GM19035 (cell line): ENCODE results near the gene CISH.

Experiments
- ATAC-seq: cut with Tn5 transposase; IDR thresholded peaks from one replicate; pipeline ENCODE4 v1.9.1; 2021; ENCODE audit not compliant: unreplicated experiment

CISH gene

DNA sequence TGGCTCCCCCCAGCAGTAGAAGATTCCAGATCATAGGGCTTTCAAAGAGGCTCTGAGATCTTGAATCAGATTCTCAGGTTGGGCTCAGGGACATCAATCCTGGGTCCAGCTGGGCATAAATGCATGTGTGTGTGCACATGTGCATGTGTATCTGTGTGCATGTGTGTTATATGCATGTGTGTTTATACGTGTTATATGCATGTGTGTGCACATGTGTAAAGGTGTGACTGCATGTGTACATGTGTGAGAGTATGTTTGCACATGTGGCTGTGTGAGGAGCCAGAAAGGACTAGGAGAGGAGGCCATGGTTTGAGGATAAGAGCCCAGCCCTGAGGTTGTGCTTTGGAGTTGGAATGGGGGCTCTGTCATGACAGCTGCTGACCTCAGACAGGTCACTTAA, 3.6 kb upstream of the CISH start:
- ATAC-seq, result no peak

DNA sequence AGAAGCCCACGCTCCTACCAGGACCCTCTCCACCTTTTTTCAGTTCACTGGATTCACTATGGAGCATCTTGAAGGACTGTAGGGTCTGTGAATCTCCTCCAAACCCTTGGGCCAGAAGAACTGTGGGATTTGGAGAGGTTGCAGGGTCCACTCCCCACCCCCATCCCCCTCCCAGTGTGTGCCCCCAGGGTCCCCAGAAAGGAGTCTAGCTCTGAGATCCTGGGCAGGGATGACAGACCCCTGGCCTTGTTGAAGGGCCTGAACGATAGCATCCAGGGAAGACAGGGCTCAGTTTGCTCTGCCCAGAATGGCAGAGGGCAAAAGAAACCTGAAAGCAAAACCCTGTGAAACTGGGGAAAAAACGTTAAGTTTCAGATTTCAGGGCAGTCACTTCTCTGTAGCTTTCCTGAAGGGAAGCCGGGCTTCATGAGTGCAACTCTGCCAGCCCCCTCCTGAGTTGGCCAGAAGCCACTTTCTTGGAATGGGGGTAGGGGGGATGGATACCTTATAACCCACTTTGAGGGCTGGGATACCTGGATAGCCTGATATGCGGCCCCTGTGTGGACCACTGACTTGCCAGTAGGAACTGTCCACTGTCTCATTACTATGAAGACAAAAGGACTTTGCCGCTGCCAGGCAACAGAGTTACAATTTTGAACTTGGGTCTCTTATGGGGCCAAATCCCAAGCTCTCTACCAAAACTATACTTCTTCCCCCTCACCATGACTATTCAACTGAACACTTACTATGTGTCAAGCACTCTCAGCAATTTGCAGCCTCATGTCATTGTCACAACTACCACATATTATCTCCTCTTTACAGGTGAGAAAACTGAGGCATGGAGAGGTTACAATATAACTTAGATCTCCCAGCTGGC, 1.6 kb upstream of the CISH start:
- no peak for ATAC-seq

DNA sequence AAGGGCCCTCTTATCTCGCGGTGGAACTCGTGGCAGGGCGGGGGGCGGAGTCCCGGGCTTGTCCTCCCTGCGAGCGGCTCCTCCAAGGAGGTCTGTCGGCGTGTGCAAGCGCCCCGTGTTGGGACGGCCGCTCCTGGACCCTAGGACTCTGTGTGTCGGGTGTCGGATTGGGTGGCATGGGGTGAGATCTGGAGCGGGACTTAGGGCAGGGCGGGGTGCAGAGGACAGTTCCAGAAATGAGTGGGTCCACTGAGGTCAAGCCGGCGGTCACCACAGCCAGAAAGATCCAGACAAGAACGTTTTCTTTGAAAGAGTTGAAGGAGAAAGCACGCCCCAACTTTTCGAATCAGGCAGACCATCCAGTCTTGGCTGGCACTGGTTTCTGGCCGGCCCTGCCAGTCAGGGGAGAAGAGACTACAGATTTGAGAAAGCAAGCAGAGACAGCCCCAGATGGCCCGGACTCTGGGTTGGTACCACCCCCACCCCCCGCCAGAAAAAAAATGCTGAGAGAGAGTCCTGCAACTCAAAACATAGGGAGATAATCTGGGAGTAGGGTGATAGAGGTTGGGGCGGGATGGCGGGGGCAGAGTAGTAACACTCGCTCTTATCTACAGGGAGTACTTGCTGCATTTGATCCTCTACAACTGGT, 784 bp upstream of the CISH start:
- ATAC-seq, result no peak

DNA sequence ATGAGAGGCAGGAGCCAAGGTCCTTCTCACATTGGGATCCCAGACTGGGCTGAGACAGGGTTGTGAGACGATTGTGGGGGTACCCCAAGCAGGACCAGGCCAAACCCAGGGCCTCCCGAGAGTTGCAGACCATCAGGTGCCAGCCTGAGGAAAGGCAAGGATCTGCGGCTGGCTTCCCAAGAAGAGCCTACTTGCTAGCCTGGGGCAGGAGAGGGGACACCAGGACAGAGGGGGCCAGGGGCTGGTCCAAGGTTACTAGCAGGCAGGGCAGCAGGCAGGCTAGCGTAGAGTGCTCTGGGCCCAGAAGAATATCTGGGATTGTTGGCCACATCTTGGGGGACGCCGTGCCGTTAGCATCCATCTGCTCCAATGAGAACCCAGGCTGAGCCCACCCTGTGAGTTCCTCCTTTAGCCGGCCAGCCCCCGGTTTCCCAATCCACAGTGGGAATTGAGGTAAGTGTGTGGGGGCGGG, 546 bp downstream of the CISH start:
- ATAC-seq, result no peak

DNA sequence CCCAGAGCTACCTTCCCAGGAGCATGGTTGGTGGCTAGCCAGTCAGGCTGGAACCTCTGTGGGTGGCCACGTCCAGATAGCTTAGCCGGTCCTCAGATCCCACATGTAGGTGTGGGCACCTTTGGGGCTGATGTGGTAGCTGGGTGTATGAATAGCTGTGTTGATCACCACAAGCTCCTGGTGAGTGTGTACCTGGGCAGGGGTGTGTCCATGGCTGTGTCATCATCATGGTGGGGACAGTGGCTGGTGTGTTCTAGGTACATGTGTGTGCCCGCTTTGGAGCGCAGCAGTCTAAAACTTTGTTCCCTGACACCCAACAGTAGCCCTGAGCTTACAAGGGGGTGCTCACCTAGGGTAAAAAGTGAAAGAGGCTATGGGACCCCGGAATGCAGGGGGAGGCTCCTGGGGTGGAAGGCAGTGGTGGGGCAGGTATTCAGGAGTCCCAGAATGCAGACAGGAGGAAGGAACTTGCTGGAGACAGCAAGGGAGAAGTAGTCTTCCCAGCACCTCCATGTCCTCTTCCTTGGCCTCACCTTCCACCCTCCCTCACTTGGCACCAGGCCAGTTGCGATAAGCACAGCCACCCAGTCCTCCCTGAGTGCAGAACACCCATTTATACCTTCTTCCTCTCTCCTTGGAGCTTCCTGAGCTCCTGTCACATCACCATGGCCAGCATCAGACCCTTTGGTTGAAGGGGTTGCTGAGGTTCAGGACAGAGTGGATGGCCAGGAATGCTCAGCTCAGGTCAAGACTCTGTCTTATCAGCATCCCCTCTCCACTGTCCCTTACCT, 1.2 kb downstream of the CISH start:
- no peak for ATAC-seq

DNA sequence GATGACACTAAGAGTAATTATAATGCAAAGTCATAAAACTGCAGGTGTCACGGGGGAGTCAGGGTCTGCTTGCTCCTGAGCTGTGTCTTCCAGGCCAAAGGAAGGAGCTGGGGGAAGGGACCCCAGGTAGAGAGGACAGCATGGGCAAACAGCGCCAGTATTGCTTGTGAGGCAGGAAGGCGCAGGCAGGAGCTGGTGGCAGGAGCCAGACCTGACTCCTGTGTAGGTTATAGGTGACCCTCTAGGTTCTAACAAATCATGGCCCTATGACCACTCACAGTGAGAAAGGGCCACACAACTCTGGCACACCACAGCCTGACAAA, 1.9 kb downstream of the CISH start:
- no peak for ATAC-seq

DNA sequence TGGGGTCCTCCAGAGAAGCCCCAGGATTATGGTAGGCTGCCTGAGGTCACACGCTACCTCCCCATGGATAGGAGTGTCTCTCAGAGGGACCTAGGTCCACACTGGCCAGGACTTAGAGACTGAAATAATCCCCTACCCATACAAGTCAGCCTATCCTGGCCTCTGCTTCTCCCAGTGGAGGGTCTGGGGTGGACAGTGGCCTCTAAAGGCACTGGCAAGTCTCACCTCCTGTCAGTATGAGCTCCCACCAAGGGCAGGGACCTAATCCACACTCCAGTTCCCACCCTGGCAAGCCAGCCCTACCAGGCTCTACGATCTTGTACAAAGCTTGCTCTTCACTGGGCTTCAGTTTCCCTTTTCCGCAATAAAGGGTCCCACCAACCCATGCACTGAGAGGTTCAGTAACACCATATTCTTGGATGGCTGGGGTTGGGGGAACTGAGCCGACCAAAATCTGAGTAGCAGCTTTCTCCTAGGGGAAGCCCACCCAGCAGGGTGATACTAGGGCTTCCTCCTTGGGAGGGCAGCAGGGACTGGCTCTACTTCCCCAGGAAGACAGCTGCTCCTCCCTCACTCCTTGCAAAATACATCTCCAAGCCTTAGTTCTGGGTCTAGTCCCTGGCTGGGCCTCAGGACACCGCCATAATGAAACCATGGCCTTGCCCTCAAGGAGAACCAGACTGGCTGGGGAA, 2.4 kb downstream of the CISH start:
- no peak for ATAC-seq

DNA sequence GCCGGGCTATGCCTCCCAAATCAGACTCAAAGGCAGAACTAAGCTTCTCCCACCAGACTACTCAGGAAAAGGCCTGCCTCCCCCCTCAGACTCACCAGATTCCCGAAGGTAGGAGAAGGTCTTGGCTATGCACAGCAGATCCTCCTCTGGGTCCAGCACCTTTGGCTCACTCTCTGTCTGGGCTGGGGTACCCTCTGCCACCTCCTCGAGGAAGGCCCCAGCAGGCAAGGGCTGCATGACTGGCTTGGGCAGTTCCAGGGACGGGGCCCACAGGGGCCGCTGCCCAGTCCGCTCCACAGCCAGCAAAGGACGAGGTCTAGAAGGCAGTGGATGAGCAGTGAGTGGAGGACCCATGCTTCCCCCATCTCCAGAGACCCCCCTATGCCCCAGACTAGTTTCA, 3.3 kb downstream of the CISH start:
- ATAC-seq, result no peak

DNA sequence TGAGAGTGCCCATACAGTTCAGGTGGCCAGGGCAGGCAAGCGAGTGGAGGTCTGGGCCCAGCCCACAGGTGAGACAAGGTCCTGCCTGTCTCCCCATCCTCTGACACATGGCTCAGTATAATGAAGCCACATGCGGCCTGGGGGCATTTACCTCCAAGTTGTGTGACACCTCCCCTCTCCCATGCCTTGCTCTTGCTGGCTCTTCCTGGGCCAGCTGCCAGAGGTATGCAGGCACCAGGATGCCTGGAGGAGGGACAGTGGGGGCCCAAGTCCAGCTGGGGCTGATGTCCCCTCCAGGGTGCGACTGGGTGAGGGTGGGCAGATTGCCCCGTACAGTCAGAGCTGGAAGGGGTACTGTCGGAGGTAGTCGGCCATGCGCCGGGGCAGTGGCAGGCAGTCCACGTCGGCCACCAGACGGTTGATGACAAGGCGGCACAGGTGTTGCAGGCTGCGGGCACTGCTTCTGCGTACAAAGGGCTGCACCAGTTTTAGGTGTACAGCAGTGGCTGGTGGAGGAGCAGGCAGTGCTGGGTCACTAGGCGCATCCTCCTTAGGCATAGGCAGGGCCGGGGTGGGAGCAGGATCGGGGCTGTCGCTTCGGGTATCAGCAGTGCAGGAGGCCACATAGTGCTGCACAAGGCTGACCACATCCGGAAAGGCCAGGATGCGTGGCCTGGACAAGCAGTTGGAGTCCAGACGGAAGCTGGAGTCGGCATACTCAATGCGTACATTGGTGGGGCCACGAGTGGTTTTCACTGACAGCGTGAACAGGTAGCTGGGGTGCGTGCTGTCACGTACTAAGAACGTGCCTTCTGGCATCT, 4.1 kb downstream of the CISH start:
- no peak for ATAC-seq

DNA sequence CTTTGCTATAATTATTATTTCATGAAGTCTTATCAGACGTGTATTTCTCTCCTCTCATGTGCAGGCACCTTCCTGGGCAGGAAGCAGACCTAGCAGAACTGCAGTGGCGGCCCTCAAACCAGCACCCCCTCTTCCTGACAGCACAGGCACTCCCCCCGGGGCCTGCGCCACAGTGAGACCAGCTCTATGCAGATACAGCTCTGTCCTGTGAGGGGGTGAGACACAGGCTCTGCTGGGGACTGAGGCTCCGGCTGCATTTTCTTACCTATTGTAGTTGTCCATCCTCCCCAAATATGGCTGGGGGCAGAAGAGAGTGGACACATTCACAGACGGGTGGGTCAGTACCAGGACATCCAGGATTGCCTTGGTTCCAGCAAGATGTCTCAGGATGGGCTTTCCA, 5.0 kb downstream of the CISH start:
- ATAC-seq, result no peak

DNA sequence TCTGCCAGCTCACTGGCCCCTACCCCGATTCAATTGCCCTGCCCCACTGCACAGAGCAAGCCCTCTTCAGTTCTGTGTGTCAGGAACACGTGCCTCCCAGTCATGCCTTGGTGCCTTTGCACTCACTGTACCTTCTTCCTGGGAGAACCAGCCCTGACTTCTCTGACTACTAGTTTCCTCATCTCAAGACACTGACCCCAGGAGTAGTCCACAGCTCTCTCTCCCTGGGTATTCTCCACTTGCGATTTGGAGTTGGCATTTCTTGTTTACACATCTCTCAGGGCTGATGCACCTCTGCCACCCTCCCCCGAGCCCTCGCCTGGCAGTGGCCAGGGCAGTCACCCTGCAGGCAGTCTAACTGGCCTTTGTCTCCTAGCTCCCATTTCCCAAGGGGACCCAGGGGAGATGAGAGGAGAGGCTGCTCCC, 5.7 kb downstream of the CISH start:
- ATAC-seq, result no peak

DNA sequence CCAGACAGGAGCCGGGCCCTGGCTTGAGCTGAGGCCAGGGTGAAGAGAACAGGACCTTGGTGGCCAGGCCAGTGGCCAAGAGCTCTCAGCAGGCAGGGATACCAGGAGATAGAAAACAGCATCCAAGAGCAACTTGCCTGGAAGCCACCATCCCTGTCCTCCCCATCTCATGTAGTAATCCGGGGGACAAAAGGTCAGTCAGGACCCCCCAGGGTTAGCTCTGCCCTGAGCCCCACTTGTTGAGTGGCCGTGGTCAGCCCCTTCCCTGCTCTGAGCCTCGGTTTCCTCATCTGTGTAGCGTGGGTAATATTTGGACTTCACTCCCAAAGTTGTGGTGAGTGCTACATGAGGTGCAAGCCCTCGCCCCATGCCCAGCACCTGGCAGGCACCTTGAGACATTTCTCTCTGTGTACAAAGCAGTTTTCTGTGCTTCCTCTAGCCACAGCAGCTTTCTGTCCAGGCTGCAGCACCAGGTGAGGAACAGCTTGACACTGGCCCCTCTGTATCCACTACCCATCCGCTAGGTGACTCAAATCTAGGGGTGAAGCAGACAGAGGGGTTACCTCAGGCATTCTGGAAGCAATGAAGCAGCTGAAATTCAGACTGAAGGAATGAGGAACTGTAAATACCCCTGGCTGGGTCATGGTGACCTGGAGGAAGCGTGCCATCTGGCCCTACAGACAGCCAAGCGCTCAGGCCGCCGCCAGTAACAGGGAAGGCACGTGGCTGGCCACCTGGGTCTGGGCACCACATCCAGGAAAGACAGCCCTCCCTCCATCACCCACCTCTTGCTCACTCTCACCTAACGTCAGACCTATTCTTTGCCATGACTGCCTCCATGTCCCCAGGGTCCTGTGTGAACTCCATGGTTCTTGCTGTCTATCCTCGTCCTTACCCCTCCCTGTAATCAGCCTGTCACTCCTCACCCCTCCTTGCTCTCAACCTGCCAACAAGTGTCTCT, 6.7 kb downstream of the CISH start:
- no peak for ATAC-seq

DNA sequence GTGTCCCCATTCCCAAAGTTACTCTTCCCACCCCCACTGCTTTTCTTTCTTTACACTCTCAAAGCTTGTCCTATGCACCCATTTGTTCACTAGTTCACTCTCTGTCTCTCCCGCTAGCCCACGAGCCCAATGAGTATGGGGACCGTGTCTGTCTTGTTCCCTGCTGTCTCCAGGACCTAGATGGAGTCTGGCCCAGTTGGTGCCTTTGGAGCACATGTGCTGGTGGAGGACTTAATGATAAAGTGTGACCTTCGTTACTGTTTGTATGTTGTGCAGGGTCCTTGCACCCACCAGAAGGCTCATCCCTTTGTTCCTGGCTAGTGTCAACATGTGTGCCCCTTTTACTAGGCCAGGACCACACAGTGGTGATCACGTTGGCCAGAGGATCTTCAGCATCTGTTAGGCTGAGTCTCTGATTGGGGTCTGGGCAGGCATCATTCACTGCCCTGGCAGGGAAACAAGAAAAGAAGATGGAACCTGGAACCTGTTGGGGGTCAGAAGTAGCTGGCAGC, 7.4 kb downstream of the CISH start:
- ATAC-seq, result no peak

DNA sequence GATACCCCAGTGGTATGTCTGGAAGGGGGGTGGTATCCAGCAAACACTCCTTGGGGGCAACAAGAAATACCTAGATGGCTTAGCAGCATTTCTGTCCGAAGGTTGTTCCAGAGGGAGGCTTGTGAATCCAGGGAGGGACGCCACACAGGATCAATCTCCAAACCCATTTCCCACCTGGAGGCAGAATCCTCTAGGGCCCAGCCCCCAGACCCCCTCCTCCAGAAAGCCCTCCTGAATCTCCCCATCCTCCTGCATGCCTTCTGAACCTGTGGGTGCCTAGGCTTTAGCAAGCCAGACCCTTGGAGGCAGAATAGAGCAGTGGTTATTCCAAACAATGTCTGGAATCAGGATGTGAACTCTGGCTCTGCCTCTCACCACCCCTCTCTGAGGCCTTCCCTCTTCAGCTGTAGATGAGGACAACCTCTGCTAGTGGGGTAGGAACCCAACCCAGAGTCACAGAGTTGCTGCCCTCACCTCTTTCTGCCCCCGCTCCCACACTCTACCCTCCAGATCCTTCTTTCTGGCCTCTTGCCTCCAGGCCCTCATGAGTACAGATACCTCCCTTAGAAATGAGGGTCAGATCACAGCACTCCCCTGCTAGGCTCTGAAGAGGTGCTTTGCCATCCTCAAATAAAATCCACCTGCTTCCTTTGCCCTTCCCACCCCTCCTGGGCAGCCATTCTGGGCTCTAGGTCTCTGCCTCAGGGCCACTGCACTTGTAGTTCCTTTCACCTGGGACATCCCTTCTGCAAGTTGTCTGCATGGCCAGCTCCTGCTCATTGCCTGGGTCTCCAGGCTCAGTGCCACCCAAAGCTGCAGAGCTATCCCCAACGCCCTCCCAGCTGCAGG, 8.1 kb downstream of the CISH start:
- ATAC-seq, result no peak

DNA sequence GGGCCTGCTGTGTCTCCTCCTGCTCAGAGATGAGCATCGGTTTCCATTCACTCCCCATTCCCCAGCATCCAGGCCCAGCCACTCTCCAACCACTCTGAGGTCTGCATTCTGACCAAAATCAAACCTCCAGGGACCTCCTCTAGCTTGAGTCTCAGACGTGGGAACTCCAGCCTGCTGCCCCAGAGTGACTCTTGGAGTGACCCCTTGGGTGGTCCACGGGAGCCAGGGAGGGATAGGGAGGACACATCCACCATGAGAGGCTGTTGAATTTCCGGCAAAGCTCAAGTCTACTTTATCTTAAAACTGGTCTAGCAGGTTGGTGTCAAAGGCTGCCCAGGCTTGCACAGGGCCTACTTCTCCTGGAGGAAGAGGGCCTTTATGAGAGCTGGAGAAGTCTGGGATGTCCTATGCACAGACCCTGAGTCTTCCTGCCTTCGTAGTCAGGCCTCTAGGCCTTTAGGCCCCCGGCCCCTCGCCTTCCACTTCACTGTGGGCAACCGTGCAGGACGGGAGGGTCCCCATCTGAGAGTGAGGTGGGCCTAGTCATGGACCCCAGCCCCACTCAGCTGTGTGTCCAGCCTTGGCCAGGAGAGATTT, 8.9 kb downstream of the CISH start:
- ATAC-seq, result no peak

DNA sequence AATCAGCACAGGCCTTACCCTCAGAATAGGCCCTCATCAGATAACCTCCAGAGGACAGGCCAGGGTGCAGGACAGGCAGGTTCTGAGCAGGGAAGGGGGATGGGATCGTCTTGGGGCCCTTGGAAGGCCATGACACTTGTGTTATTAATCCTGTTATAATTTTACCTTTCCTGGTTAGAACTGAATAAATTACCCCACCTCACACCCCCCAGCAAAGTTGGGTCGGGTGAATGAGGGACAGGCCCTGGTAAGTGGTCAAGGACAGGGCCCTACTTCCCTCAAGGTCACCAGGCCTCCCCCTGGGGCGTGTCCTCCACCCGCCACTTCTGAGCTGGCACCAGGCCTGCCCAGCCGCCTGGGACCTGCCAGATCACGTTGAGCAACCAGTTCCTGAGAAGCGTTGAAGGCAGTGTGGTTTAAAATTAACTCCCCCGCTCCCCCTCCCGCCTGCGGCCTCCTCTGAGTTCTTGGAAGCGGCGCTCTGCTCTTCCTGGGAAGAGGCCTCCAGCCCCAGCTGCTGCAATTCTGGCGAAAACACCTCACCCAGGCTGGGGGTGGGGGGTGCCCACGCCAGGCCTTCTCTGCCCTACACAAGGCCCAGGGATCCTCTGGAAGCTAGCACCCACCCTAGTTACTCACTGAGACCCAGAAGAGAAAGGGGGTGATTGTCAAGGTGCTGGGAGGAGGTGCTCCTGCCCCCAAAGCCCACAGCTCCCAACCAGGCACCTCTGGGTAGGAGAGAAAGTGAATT, 10.6 kb downstream of the CISH start:
- no peak for ATAC-seq

DNA sequence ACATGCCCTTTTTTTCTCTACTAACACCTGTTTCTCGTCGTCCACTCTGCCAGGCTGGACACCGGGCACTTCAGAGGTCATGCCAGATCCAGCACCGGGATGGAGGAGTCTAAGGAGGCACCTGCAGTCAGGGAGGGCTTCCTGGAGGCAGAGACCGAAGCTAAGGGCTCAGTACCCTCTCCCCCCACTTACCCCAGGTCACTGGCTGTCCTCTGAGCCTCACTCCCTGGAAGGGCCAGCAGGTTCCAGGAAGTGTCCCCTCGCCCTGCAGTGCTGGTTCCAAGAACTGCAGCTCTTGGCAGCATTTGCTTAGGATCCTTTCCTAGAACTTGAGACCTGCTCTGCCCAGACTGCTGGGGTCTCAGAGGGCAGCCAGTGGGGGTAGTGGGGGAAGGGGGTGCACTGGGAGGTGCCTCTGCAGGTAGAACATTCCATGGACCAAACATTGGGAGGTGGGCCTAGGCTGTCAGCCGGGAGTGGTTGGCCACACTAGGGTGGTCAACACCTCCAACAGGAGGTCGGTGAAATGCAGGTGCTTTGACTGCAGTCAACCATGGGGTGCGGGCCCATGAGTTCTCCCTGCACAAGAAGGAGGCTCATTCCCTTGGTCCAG, 11.3 kb downstream of the CISH start:
- ATAC-seq, result no peak
